ENCODE measurements around the gene INTS14.

- TF ChIP-seq CTCF (IDR thresholded peaks at IDR 0.05 in 8 of 11, conservative IDR thresholded peaks at IDR 0.05 in 3 of 11) (peak in 10 of 11 experiments; percentile 42 to 86 (median 74)), POLR2AphosphoS5 (IDR thresholded peaks at IDR 0.05) (peak; percentile 95 to 96 (median 95))
Observed at GRCh38 chr15:65610871-65611718, at the start of gene INTS14.

All from spleen (tissue), 7 donors.